IMR-90 (cell line): Measurements from ENCODE around the gene CAMTA1. TPM values are rescaled to one million over a fixed set of nuclear protein-coding genes. Genes with fewer than 3 reads are reported as not detected.

Experiments used
- ATAC-seq: fragments of 200-7000 bp; cut with Tn5 transposase; 2 replicates; pipeline ENCODE4 v1.9.1; 2020; ENCODE audit warnings: low read depth, mild to moderate bottlenecking, moderate library complexity
- BruUV-seq: library from RNA; stranded (reverse); fragments of 400-500 nt; replicated peaks from 2 replicates; lab custom pipeline; 2021; lab: Mats Ljungman, UMichigan
- CTCF ChIA-PET: fragments of 300-600 bp; formaldehyde crosslinking; extraction: SDS; loops from one replicate; lab custom pipeline; 2021; ENCODE audit warnings: antibody characterized with exemption; lab: Yijun Ruan, JAX
- POLR2A ChIA-PET: fragments of 300-600 bp; sonication (Branson Sonifier 250); formaldehyde crosslinking; loops from one replicate; lab custom pipeline; 2022; ENCODE audit warnings: antibody characterized with exemption; ENCODE audit not compliant: unreplicated experiment; lab: Charles Lee
- DNase-seq: peaks from one replicate; pipeline ENCODE4 v3.0.0; 2013
- H2AFZ ChIP-seq: replicated peaks from 2 replicates; pipeline ENCODE3; 2013; ENCODE audit warnings: low read length, mild to moderate bottlenecking; ENCODE audit not compliant: poor library complexity
- H2AK5ac ChIP-seq: 2 replicates; pipeline ENCODE4 v1.6.1; 2013; ENCODE audit warnings: low read depth, low read length, inconsistent platforms
- H2AK9ac ChIP-seq: replicated peaks from 2 replicates; pipeline ENCODE3; 2013; ENCODE audit warnings: mild to moderate bottlenecking, low read depth, low read length, moderate library complexity; ENCODE audit not compliant: poor library complexity
- H2BK120ac ChIP-seq: 2 replicates; pipeline ENCODE4 v1.6.1; 2013; ENCODE audit warnings: low read depth, low read length, inconsistent platforms
- H2BK15ac ChIP-seq: 3 replicates; pipeline ENCODE4 v1.6.1; 2013; ENCODE audit warnings: low read depth, low read length, inconsistent platforms
- H2BK20ac ChIP-seq: 2 replicates; pipeline ENCODE4 v1.6.1; 2013; ENCODE audit warnings: low read depth, mild to moderate bottlenecking, inconsistent platforms, low read length, moderate library complexity
- H2BK5ac ChIP-seq: 2 replicates; pipeline ENCODE4 v1.6.1; 2013; ENCODE audit warnings: mild to moderate bottlenecking, low read depth, low read length, inconsistent platforms; ENCODE audit not compliant: poor library complexity, severe bottlenecking
- H3K14ac ChIP-seq: replicated peaks from 2 replicates; pipeline ENCODE4 v1.6.1; 2013; ENCODE audit warnings: low read depth, low read length, inconsistent platforms
- H3K18ac ChIP-seq: 2 replicates; pipeline ENCODE4 v1.6.1; 2013; ENCODE audit warnings: low read depth, low read length, control low read depth
- H3K23ac ChIP-seq: 2 replicates; pipeline ENCODE4 v1.6.1; 2013; ENCODE audit warnings: low read depth, low read length, inconsistent platforms
- H3K27ac ChIP-seq: 2 replicates; pipeline ENCODE4 v1.5.1; 2013; ENCODE audit warnings: mild to moderate bottlenecking, control low read depth, low read length; ENCODE audit not compliant: insufficient read depth
- H3K27me3 ChIP-seq: 2 replicates; pipeline ENCODE4 v1.6.1; 2013; ENCODE audit warnings: low read length; ENCODE audit not compliant: control insufficient read depth, insufficient read depth
- H3K36me3 ChIP-seq: 2 replicates; pipeline ENCODE4 v1.6.1; 2013; ENCODE audit warnings: low read length, mixed read lengths; ENCODE audit not compliant: control insufficient read depth, insufficient read depth
- H3K4ac ChIP-seq: 2 replicates; pipeline ENCODE4 v1.6.1; 2013; ENCODE audit warnings: low read depth, low read length, inconsistent platforms
- H3K4me1 ChIP-seq: 2 replicates; pipeline ENCODE4 v1.6.1; 2013; ENCODE audit warnings: low read length, mixed read lengths; ENCODE audit not compliant: control insufficient read depth, insufficient read depth
- H3K4me2 ChIP-seq: 2 replicates; pipeline ENCODE4 v1.6.1; 2013; ENCODE audit warnings: low read depth, mild to moderate bottlenecking, control low read depth, low read length, moderate library complexity
- H3K4me3 ChIP-seq: 2 replicates; pipeline ENCODE4 v1.5.1; 2013; ENCODE audit warnings: low read depth, mild to moderate bottlenecking, control low read depth, low read length, moderate library complexity; ENCODE audit not compliant: insufficient read depth
- H3K56ac ChIP-seq: 2 replicates; pipeline ENCODE4 v1.6.1; 2013; ENCODE audit warnings: low read length, inconsistent platforms; ENCODE audit not compliant: insufficient read depth; ENCODE audit errors: extremely low read depth
- H3K79me1 ChIP-seq, 2 experiments: 2 replicates each; pipeline ENCODE4 v1.6.1; 2013; ENCODE audit warnings: low read length in 2 of 2, inconsistent platforms in 1 of 2, low read depth in 1 of 2
- H3K9ac ChIP-seq: 2 replicates; pipeline ENCODE4 v1.6.1; 2013; ENCODE audit warnings: low read depth, low read length, control low read depth
- H3K9me1 ChIP-seq: 2 replicates; pipeline ENCODE4 v1.6.1; 2013; ENCODE audit warnings: low read length, inconsistent platforms; ENCODE audit not compliant: insufficient read depth
- H3K9me3 ChIP-seq: 2 replicates; pipeline ENCODE4 v1.6.1; 2013; ENCODE audit warnings: low read length; ENCODE audit not compliant: control insufficient read depth, insufficient read depth
- H4K20me1 ChIP-seq: 2 replicates; pipeline ENCODE4 v1.6.1; 2013; ENCODE audit warnings: low read length, inconsistent platforms; ENCODE audit not compliant: insufficient read depth
- H4K5ac ChIP-seq: 2 replicates; pipeline ENCODE4 v1.6.1; 2013; ENCODE audit warnings: mild to moderate bottlenecking, low read depth, low read length, control low read depth
- H4K8ac ChIP-seq, 2 experiments: 2 replicates each; pipeline ENCODE4 v1.6.1; 2013; ENCODE audit warnings: low read depth in 2 of 2, low read length in 2 of 2, control low read depth in 1 of 2, inconsistent platforms in 1 of 2
- H4K91ac ChIP-seq: 2 replicates; pipeline ENCODE4 v1.6.1; 2013; ENCODE audit warnings: low read depth, low read length, inconsistent platforms; ENCODE audit not compliant: insufficient read depth
- CHD1 ChIP-seq: IDR thresholded peaks from 2 replicates; pipeline ENCODE4 v1.6.1; 2012; ENCODE audit warnings: low read depth, low read length, improper control_type of control experiment
- FOS ChIP-seq: fragments of 150-350 bp; IDR thresholded peaks from 2 replicates; pipeline ENCODE4 v1.6.1; 2016; ENCODE audit warnings: low read depth, low read length
- MAZ ChIP-seq: IDR thresholded peaks from 2 replicates; pipeline ENCODE4 v1.6.1; 2012; ENCODE audit warnings: low read depth, mild to moderate bottlenecking, low read length, improper control_type of control experiment, moderate library complexity, borderline replicate concordance
- MXI1 ChIP-seq: IDR thresholded peaks from 2 replicates; pipeline ENCODE4 v1.6.1; 2012; ENCODE audit warnings: low read depth, mild to moderate bottlenecking, low read length, moderate library complexity, borderline replicate concordance
- NFE2L2 ChIP-seq: fragments of 150-350 bp; IDR thresholded peaks from 2 replicates; pipeline ENCODE4 v1.6.1; 2016; ENCODE audit warnings: low read depth, mild to moderate bottlenecking, low read length
- POLR2A ChIP-seq: IDR thresholded peaks from 2 replicates; pipeline ENCODE4 v1.6.1; 2012; ENCODE audit warnings: mild to moderate bottlenecking, low read depth, low read length
- RAD21 ChIP-seq: IDR thresholded peaks from 2 replicates; pipeline ENCODE4 v1.6.1; 2012; ENCODE audit warnings: low read length, improper control_type of control experiment
- SMC3 ChIP-seq: fragments of 150-350 bp; IDR thresholded peaks from 2 replicates; pipeline ENCODE4 v1.6.1; 2016; ENCODE audit warnings: low read depth, mild to moderate bottlenecking, antibody characterized with exemption, low read length, moderate library complexity
- WGBS, 2 experiments: methylation state at CpG; one replicate each; pipeline versions ENCODE4 v1.1.5 to v1.1.7; 2013; ENCODE audit warnings: missing lambda C conversion rate in 2 of 2; ENCODE audit not compliant: insufficient read length in 1 of 2; ENCODE audit errors: extremely low coverage in 2 of 2; 5-methylcytosine and 5-hydroxymethylcytosine counted together
- dilution Hi-C: fragments of 300-500 bp; cut with HindIII; formaldehyde crosslinking; loops from one replicate; pipeline ENCODE4 v1.14.3; 2018; ENCODE audit warnings: low sequenced_read_pairs; ENCODE audit not compliant: unreplicated experiment
- in situ Hi-C: fragments of 300-500 bp; cut with MboI; formaldehyde crosslinking; loops from 3 replicates; pipeline ENCODE4 v1.14.3; 2019; ENCODE audit warnings: low sequenced_read_pairs, inconsistent platforms, mixed read lengths
- intact Hi-C: fragments of 100-400 bp; cut with micrococcal nuclease; formaldehyde crosslinking; loops from 2 replicates; pipeline ENCODE4 v1.10.0; 2022
- polyA plus RNA-seq, 3 experiments: library from polyadenylated mRNA; depleted of rRNA; stranded (reverse); fragments of >200 nt; gene quantifications; 2 replicates each; pipeline ENCODE4 v1.2.3, GENCODE V29; 2012; ENCODE audit warnings: low replicate concordance in 1 of 3
- total RNA-seq: library from RNA; depleted of rRNA; stranded (reverse); fragments of >200 nt; gene quantifications from 2 replicates; pipeline ENCODE4 v1.2.3, GENCODE V29; 2012
- TF ChIP-seq, protein P1 (sequence below): fragments of 150-350 bp; IDR thresholded peaks from 2 replicates; pipeline ENCODE4 v1.6.1; 2017; ENCODE audit warnings: mild to moderate bottlenecking, antibody characterized with exemption, low read length, low read depth
- TF ChIP-seq, protein P2 (sequence below): fragments of 150-350 bp; IDR thresholded peaks from 2 replicates; pipeline ENCODE4 v1.6.1; 2016; ENCODE audit warnings: low read depth, mild to moderate bottlenecking, low read length, moderate library complexity, borderline replicate concordance
- TF ChIP-seq, protein P3 (sequence below): conservative IDR thresholded peaks from 2 replicates; pipeline ENCODE4 v1.5.1; 2012; ENCODE audit warnings: mild to moderate bottlenecking, low read depth, low read length, improper control_type of control experiment

The CAMTA1 gene
- total and polyA plus RNA-seq, 2 of the 4 experiments (the other 2 are of a cell fraction): 35.5 to 74.3 TPM

DNA sequence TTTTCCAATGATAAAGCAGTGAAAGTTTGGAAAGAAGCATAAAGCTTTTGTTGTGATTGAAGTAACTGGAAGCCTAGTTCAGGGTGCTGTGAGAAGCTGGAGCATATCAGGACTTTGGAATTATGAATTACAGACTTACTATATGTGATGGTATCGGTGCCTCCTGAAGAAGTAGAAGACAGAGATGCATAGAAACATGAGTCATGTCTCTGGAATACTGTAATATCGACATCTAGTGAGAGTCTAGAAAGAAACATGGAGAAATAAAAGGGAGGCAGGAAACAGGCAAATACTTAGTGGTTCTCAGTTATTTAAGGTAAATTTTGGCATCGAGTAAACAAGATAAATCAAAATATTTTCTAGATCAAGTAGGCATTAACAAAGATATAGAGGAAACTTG is 103.0 kb downstream of the CAMTA1 start:
- Histone ChIP-seq H2AK9ac (no peak overlapping the region), H4K5ac (no peak overlapping the region), H3K36me3 (no peaks in the 10 kb centered on the region), H3K4ac (no peak overlapping the region), H3K9me1 (peaks cover 19% of the 10 kb centered on the region), H2BK120ac (no peak overlapping the region), H3K27ac (no peak overlapping the region), H2BK15ac (no peak overlapping the region), H2AK5ac (0 out of 2 replicates have a peak overlapping the region, but pooled peaks have one; percentile 38), H3K79me1 (peaks cover 18 to 37% of the 10 kb centered on the region in 2 experiments; a peak in 3 of 4 replicates), H3K56ac (no peak overlapping the region), H3K9ac (no peak overlapping the region), H3K18ac (no peak overlapping the region), H3K4me3 (no peak overlapping the region), H3K14ac (0 out of 2 replicates have a peak overlapping the region, but pooled peaks have one; percentile 45), H3K4me2 (no peak overlapping the region), H4K20me1 (no peaks in the 10 kb centered on the region), H2AFZ (no peak overlapping the region), H3K4me1 (peaks cover 4% of the 10 kb centered on the region), H4K8ac (peak overlapping the region in 1 of 2 experiments; percentile 2; a peak in 1 of 4 replicates), H2BK20ac (no peak overlapping the region), H2BK5ac (peak overlapping the region; percentile 26), H3K9me3 (no peaks in the 10 kb centered on the region), H4K91ac (0 out of 2 replicates have a peak overlapping the region, but pooled peaks have one; percentile 58), H3K27me3 (no peaks in the 10 kb centered on the region), H3K23ac (no peak overlapping the region)
- no CpG with 5 or more reads among the region's 3 CpGs for WGBS, 2 experiments
- CTCF ChIA-PET: interaction anchor here (0.7 to 1.5 kb wide), 3 partner anchors 17 to 89 kb away, joined by 3 to 4 read pairs (median 3); no protein-coding TSS in a partner anchor
- POLR2A ChIA-PET: interaction anchor here (0.7 kb wide), 1 partner anchor 87 kb away, joined by 3 read pairs; no protein-coding TSS in a partner anchor
- DNase-seq (peak; percentile 64), ATAC-seq (peak; percentile 75)
- in situ Hi-C loops (no loop called here), dilution Hi-C loops (no loop called here), intact Hi-C loops (no loop called here)
- no TSS peak for BruUV-seq
- TF ChIP-seq NFE2L2: no peak
- no peak for TF ChIP-seq MXI1
- TF ChIP-seq, protein P1, sequence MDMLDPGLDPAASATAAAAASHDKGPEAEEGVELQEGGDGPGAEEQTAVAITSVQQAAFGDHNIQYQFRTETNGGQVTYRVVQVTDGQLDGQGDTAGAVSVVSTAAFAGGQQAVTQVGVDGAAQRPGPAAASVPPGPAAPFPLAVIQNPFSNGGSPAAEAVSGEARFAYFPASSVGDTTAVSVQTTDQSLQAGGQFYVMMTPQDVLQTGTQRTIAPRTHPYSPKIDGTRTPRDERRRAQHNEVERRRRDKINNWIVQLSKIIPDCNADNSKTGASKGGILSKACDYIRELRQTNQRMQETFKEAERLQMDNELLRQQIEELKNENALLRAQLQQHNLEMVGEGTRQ: no peak
- no peak for TF ChIP-seq POLR2A
- TF ChIP-seq, protein P2, sequence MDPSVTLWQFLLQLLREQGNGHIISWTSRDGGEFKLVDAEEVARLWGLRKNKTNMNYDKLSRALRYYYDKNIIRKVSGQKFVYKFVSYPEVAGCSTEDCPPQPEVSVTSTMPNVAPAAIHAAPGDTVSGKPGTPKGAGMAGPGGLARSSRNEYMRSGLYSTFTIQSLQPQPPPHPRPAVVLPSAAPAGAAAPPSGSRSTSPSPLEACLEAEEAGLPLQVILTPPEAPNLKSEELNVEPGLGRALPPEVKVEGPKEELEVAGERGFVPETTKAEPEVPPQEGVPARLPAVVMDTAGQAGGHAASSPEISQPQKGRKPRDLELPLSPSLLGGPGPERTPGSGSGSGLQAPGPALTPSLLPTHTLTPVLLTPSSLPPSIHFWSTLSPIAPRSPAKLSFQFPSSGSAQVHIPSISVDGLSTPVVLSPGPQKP: no peak
- TF ChIP-seq, protein P3, sequence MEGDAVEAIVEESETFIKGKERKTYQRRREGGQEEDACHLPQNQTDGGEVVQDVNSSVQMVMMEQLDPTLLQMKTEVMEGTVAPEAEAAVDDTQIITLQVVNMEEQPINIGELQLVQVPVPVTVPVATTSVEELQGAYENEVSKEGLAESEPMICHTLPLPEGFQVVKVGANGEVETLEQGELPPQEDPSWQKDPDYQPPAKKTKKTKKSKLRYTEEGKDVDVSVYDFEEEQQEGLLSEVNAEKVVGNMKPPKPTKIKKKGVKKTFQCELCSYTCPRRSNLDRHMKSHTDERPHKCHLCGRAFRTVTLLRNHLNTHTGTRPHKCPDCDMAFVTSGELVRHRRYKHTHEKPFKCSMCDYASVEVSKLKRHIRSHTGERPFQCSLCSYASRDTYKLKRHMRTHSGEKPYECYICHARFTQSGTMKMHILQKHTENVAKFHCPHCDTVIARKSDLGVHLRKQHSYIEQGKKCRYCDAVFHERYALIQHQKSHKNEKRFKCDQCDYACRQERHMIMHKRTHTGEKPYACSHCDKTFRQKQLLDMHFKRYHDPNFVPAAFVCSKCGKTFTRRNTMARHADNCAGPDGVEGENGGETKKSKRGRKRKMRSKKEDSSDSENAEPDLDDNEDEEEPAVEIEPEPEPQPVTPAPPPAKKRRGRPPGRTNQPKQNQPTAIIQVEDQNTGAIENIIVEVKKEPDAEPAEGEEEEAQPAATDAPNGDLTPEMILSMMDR: peak; percentile 15; the same call in 1 of the 2 replicates
- TF ChIP-seq CHD1: no peak
- TF ChIP-seq MAZ: no peak
- TF ChIP-seq RAD21: no peak; the same call in 1 of the 2 replicates
- TF ChIP-seq FOS: peak; percentile 15; the same call in 1 of the 2 replicates
- 0 out of 2 replicates have a peak, but pooled peaks have one; percentile 13 for TF ChIP-seq SMC3
